Astrocyte (in vitro differentiated cells and primary cell): Measurements from ENCODE around the gene EFCAB13.

Experiments used
- CTCF ChIP-seq: IDR thresholded peaks from 2 replicates; pipeline ENCODE4 v1.5.1; 2011; ENCODE audit warnings: low read depth, mild to moderate bottlenecking, inconsistent platforms, low read length, moderate library complexity; ENCODE audit not compliant: insufficient read depth
- EZH2 ChIP-seq: IDR thresholded peaks from 2 replicates; pipeline ENCODE4 v1.6.1; 2012; ENCODE audit warnings: mild to moderate bottlenecking, low read length, inconsistent platforms; ENCODE audit not compliant: insufficient read depth

- TF ChIP-seq EZH2 = no peak
- no peak for TF ChIP-seq CTCF
Measured at GRCh38 chr17:47311420-47311819, 12.3 kb upstream of the EFCAB13 start.
